Measurements from ENCODE around the gene NDUFAF2. TPM values are rescaled to one million over a fixed set of nuclear protein-coding genes. Genes with fewer than 3 reads are reported as not detected.

The NDUFAF2 gene
- total and polyA plus RNA-seq, 2 of the 8 experiments (the other 6 are each of a cell fraction or from before 2014, with no cell fraction given) = 10.7 to 46.5 TPM

- Histone ChIP-seq H3K9me3 (ENCODE audit: insufficient read depth in 2 of 2, low read depth in 1 of 2, low read length in 1 of 2) (no peaks in the 10 kb centered on the region), H2AFZ (ENCODE audit: low read length) (no peak overlapping the region), H3K4ac (replicated peaks; ENCODE audit: insufficient read length, low read depth, low read length) (no peak overlapping the region), H3K23me2 (ENCODE audit: low read depth, low read length) (no peaks in the 10 kb centered on the region), H3K4me3 (ENCODE audit: extremely low read depth in 1 of 4, insufficient read depth in 2 of 4, low read depth in 3 of 4, low read length in 4 of 4) (no peak overlapping the region), H3K79me1 (ENCODE audit: low read depth, low read length) (no peaks in the 10 kb centered on the region), H2BK20ac (ENCODE audit: low read length) (no peak overlapping the region), H2BK12ac (ENCODE audit: low read depth, low read length) (no peak overlapping the region), H3K36me3 (ENCODE audit: control insufficient read depth in 2 of 4, insufficient read depth in 4 of 4, low read length in 3 of 4) (no peaks in the 10 kb centered on the region), H4K91ac (replicated peaks; ENCODE audit: insufficient read length, low read length) (no peak overlapping the region), H3K56ac (replicated peaks; ENCODE audit: insufficient read length, low read depth, low read length) (no peak overlapping the region), H4K5ac (ENCODE audit: insufficient read length, low read depth, low read length) (no peak overlapping the region), H3K4me2 (ENCODE audit: insufficient read depth in 1 of 2, low read depth in 2 of 2, low read length in 2 of 2) (no peak overlapping the region), H3K18ac (ENCODE audit: extremely low read depth, low read length) (no peak overlapping the region), H3K79me2 (ENCODE audit: control insufficient read depth in 1 of 2, insufficient read depth in 2 of 2, low read length in 2 of 2) (no peaks in the 10 kb centered on the region), H2BK5ac (ENCODE audit: low read depth, low read length) (no peak overlapping the region), H2BK120ac (replicated peaks; ENCODE audit: low read depth, low read length) (no peak overlapping the region), H3K27me3 (replicated peaks in 1 of 4; ENCODE audit: control insufficient read depth in 3 of 4, extremely low read depth in 1 of 4, insufficient read depth in 3 of 4, low read length in 3 of 4) (peaks cover 0 to 1% (median 0%) of the 10 kb centered on the region in 4 experiments; a peak in 1 of 7 replicates), H3K4me1 (replicated peaks in 1 of 4; ENCODE audit: control insufficient read depth in 3 of 4, insufficient read depth in 4 of 4, low read length in 3 of 4) (peaks cover 0 to 2% (median 1%) of the 10 kb centered on the region in 4 experiments; a peak in 2 of 7 replicates), H2BK15ac (ENCODE audit: low read length) (no peak overlapping the region), H3K27ac (ENCODE audit: low read depth, low read length) (no peak overlapping the region), H4K20me1 (replicated peaks in 1 of 2; ENCODE audit: control insufficient read depth in 1 of 2, insufficient read depth in 2 of 2, low read length in 2 of 2) (peaks cover 1% of the 10 kb centered on the region in 2 experiments), H3K14ac (ENCODE audit: insufficient read length) (no peak overlapping the region), H4K8ac (ENCODE audit: extremely low read depth, insufficient read depth, low read length) (no peak overlapping the region), H3K23ac (ENCODE audit: insufficient read length) (no peak overlapping the region), H3K9ac (replicated peaks in 1 of 4; ENCODE audit: extremely low read depth in 1 of 4, low read depth in 3 of 4, low read length in 3 of 4) (no peak overlapping the region), H2AK5ac (ENCODE audit: low read depth, low read length) (no peak overlapping the region)
- CTCF ChIA-PET (ENCODE audit: partially characterized antibody) = interaction anchor here (0.6 to 4.0 kb wide), 36 partner anchors 9 to 1289 kb away, joined by 3 to 16 read pairs (median 3); no protein-coding TSS in a partner anchor
- DNase-seq (ENCODE audit: low read depth in 1 of 2, low spot score in 2 of 2) = no peak
- POLR2A ChIA-PET (ENCODE audit: partially characterized antibody) = no interaction called here
- peak; percentile 92 for FAIRE-seq
- TF ChIP-seq POLR2A (IDR thresholded peaks at IDR 0.05; ENCODE audit: control extremely low read depth in 1 of 2, low read depth in 2 of 2, low read length in 2 of 2) = no peak
- no peak for TF ChIP-seq NANOG (IDR thresholded peaks at IDR 0.05; ENCODE audit: insufficient read depth, low read depth, low read length, poor library complexity, severe bottlenecking)
- TF ChIP-seq CTCF (IDR thresholded peaks at IDR 0.05; ENCODE audit: control extremely low read depth in 1 of 3, insufficient read depth in 1 of 3, low read depth in 1 of 3, low read length in 3 of 3) = peak in 2 of 3 experiments; percentile 64 to 78; a peak in 3 of 4 replicates
- no peak for TF ChIP-seq RBBP5 (IDR thresholded peaks at IDR 0.05; ENCODE audit: borderline replicate concordance, low read depth, low read length)
- TF ChIP-seq, protein P1, sequence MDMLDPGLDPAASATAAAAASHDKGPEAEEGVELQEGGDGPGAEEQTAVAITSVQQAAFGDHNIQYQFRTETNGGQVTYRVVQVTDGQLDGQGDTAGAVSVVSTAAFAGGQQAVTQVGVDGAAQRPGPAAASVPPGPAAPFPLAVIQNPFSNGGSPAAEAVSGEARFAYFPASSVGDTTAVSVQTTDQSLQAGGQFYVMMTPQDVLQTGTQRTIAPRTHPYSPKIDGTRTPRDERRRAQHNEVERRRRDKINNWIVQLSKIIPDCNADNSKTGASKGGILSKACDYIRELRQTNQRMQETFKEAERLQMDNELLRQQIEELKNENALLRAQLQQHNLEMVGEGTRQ (IDR thresholded peaks at IDR 0.05; ENCODE audit: low read length) = no peak
- TF ChIP-seq HDAC6 (IDR thresholded peaks at IDR 0.05; ENCODE audit: low read depth, low read length) = no peak
- TF ChIP-seq SP2 (IDR thresholded peaks at IDR 0.05; ENCODE audit: low read length) = no peak
- TF ChIP-seq NRF1 (IDR thresholded peaks at IDR 0.05; ENCODE audit: low read depth, low read length) = no peak
- TF ChIP-seq RXRA (IDR thresholded peaks at IDR 0.05; ENCODE audit: insufficient read depth, low read depth, low read length) = no peak
- TF ChIP-seq CHD1 (IDR thresholded peaks at IDR 0.05; ENCODE audit: low read depth, low read length) = no peak
- no peak for TF ChIP-seq TAF1 (IDR thresholded peaks at IDR 0.05; ENCODE audit: low read depth, low read length)
Measured at GRCh38 chr5:61055434-61056006, 110.5 kb downstream of the NDUFAF2 start.
